ENCODE data around the gene SMPX. TPM values are rescaled to one million over a fixed set of nuclear protein-coding genes. Genes with fewer than 3 reads are reported as not detected.
A peak's percentile ranks its signal among the peaks of the same experiment; 100 is the strongest.

The SMPX gene
- total RNA-seq, 1 experiment from 2014 or later: not detected

DNA sequence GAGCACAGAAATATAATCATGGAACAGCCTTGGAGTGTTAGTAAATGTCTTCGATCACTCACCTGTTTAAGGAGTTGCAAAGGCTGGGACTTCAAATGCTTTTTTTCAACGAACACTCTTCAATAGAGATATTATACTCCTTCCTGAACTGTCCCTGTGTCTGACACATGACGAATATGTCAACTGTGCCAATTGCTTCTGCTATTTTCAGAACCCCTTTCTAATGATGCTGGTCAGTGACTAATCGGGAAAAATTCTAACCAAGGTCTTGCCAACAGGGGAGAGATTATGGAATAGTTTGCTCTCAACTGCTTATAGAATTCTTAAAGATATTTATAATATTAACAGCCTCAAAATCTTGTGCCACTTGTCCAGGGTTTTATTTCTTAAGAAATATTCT lies 91.2 kb downstream of the SMPX start:
- in situ Hi-C loops (cut with HindIII; ENCODE audit: low sequenced_read_pairs): no loop called here
- DNase-seq (ENCODE audit: low spot score): no peak

DNA sequence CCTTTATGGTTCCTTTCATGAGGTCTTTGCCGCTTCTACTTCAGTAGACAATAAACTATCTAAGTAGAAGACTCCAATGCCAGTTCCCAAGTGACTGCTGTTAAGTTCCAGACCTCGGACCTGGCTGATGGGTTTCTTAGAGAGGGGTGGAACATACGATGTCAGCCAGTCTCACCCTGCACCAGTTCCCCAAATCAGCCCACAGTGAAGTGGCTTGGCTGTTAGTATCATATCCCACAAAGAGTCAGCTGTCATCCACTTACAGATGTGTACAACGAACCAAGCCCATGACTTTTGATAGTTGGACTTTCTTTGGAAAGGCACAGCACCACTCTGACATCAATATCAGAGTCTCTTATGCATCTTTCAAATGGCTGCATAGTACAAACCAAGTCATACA lies 91.7 kb downstream of the SMPX start:
- in situ Hi-C loops (cut with HindIII; ENCODE audit: low sequenced_read_pairs): no loop called here
- no peak for DNase-seq (ENCODE audit: low spot score)

DNA sequence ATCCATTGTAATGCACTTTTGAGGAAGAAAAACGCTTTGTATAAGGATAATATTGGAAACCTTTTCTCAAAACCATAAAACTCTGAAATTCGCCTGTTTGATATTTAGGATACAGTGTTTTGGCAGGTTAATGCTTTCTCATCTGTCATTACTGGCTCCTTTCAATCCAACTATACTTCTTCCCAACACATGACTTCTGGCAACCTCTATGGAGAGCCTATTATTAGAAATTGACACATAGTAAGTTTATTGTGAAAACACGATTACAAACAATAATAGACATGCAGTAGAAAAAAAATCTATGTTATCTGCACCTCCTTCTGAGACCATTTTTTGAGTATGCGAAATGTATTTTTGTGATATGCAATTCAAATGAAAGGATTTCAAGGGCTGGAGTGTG lies 95.2 kb downstream of the SMPX start:
- DNase-seq (ENCODE audit: low spot score): no peak
- in situ Hi-C loops (cut with HindIII; ENCODE audit: low sequenced_read_pairs): no loop called here

- no peak for DNase-seq (ENCODE audit: low spot score)
- in situ Hi-C loops (cut with HindIII; ENCODE audit: low sequenced_read_pairs): no loop called here
Measured at GRCh38 chrX:21661316-21661715, 96.6 kb downstream of the SMPX start.

DNA sequence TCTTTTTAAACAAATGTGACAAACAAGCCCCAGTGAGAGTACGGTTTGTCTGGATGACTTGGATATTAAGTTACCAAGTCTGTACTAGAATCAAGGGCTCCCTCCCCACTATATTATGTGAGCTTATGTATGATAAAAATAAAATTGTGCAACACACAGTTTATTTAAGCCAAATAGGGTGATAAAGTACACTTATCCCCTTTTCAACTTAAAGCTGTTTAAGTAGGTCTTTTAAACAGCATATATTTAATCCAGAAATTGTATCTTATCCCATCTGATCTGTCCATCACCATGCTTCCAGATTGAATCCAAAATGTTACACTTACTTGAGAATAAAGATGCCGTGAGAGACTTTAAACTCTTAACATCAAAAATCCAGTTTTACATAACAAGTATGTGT lies 97.8 kb downstream of the SMPX start:
- DNase-seq (ENCODE audit: low spot score): no peak
- in situ Hi-C loops (cut with HindIII; ENCODE audit: low sequenced_read_pairs): no loop called here

- in situ Hi-C loops (cut with HindIII; ENCODE audit: low sequenced_read_pairs): no loop called here
- no peak for DNase-seq (ENCODE audit: low spot score)
Measured at GRCh38 chrX:21659320-21659719, 98.6 kb downstream of the SMPX start.

GRCh38 chrX:21658746-21659145 lies 99.2 kb downstream of the SMPX start:
- DNase-seq (ENCODE audit: low spot score): peak; percentile 48
- in situ Hi-C loops (cut with HindIII; ENCODE audit: low sequenced_read_pairs): no loop called here

- in situ Hi-C loops (cut with HindIII; ENCODE audit: low sequenced_read_pairs): no loop called here
- DNase-seq (ENCODE audit: low spot score): no peak
Measured at GRCh38 chrX:21658152-21658737, 99.7 kb downstream of the SMPX start, which contains the start of gene KLHL34. KLHL34 (minus strand) TSS chrX:21658330; CDS start chrX:21657788, 542 bp downstream.

- DNase-seq (ENCODE audit: low spot score): no peak
- in situ Hi-C loops (cut with HindIII; ENCODE audit: low sequenced_read_pairs): no loop called here
Measured at GRCh38 chrX:21657318-21658151, 100.4 kb downstream of the SMPX start.

DNA sequence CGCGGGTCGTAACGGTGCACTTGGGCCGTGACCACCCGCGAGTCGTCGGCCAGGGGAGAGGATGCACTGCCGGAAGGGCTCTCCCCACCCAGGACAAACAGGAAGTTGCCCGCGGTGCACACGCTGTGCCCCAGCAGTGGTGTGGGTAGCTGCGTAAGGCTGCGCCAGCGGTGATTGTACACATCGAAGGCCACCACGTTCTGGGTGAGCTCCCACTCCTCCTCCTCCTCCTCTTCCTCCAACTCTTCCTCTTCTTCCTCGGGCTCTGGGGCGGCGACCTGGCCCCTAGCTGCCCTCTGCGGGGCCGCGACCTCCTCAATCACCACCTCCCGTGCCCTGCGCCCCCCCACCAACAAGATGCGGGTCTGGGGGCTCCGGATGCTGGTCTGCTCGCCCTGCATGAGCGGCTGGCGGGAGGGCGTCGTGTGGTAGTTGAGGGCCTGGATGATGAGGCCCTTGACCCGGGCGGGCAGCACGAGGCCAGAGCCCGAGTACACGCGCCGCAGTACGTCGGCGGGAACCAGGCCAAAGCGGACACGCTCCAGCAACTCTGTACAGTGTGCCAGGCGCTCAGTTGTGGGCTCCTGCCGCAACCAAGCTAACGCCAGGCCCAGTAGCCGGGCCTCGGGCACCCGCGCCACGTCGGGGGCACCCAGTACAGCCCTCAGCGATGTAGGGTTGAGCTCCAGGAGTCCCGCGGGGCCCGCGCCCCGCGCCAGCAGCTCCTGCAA lies 101.2 kb downstream of the SMPX start:
- in situ Hi-C loops (cut with HindIII; ENCODE audit: low sequenced_read_pairs): no loop called here
- DNase-seq (ENCODE audit: low spot score): no peak

Other genes starting within 250 kb of the SMPX start
- not detected in 2 replicates for gene KLHL34, start 99.8 kb downstream of the SMPX start, total RNA-seq (2014; rRNA removed; shearing (Covaris generic))
- gene MBTPS2, start 81.5 kb upstream of the SMPX start, total RNA-seq (2014; rRNA removed; shearing (Covaris generic)): 4.2 and 4.3 TPM in 2 replicates
- not detected in 2 replicates for gene YY2, start 97.9 kb upstream of the SMPX start, total RNA-seq (2014; rRNA removed; shearing (Covaris generic))
- 149 and 177 TPM in 2 replicates for gene SMS, start 182.6 kb upstream of the SMPX start, total RNA-seq (2014; rRNA removed; shearing (Covaris generic))